ENCODE data around the gene SLC5A8.

GRCh38 chr12:101200145-101200544, 9.9 kb downstream of the SLC5A8 start:
- no peak for TF ChIP-seq CTCF (conservative IDR thresholded peaks at IDR 0.05 in 1 of 2, IDR thresholded peaks at IDR 0.05 in 1 of 2; ENCODE audit: extremely low read depth in 1 of 2, insufficient read depth in 1 of 2, low read depth in 1 of 2, low read length in 2 of 2)
- no peak for TF ChIP-seq EZH2 (IDR thresholded peaks at IDR 0.05; ENCODE audit: borderline replicate concordance, low read length)

Measured in mammary epithelial cell (primary cell).